Activated T-helper 1 cell treated with Interleukin-2 at 50 U/mL for 16 hours (primary cell): ENCODE results near the gene RNF166.

Experiments used
- DNase-seq: peaks from one replicate; pipeline ENCODE4 v3.0.0-alpha.2; 2020; ENCODE audit warnings: low read depth

The RNF166 gene

DNA sequence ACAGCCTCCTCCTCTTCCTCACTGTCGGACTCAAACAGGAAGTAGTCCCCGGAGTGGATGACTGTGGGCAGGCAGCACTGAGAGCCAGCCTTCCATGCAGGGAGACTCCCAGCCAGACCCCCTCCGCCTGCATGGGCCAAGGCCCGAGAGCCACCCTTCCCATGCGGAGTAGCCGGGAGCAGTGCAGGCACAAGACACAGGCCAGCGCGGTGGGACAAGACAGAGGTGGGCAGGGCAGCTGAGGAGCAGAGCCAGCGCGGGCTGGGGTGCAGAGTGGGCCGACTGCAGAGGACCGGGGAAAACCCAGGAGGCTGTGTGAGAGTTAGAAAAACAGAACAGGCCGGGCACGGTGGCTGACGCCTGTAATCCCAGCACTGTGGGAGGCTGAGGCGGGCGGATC, 17.7 kb upstream of the RNF166 start:
- DNase-seq, result no peak

DNA sequence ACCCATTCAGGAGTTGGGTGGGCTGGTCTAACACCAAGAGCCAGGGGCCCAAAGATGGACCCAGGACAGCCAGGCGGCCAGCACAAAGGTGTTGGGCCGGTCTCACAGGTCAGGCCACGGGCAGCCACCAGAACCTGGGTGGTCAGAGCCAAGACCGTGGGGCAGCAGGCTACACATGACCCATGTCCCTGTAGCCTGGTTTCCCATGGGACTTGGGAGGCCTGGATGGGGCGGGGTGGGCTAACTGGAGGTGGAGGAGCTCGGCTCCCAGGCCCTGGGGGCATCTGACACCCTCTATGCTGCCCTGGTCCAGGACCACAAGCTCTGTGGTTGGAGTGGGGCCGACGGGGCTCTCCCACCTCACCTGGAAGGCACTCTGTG, 17.3 kb upstream of the RNF166 start:
- no peak for DNase-seq

DNA sequence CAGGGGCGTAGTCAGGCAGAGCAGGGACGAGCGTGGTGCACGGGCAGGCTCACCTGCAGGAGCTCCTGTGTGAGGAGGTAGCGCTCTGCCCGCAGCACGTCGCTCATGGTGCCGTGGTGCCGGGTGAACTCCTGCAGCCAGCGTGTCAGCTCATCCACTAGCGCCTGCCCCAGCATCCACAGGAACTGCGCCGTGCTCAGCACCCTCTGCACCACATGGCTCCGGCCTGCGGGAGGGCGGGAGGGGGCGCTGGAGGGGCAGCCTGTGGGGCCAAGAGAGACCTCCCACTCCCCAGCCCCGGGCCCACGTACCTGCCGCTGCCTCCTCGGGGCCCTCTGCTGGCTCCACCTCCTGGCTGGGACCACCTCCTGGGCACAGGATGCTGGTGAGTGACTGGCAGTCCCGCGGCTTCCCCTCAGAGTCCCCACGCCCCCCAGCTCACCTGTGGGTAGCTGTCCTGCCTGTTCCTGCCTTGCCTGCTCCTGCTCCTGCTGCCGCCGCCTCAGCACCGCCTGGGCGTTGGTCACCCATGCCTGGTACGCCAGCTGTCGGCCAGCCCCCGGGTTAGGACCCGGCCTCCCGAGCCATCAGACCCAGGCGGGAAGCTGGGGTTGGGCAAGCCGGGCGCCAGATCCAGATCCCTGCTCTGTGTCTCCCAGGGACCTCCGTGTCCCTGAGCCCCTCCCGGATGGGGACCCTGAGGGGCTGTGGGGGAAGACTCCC, 16.7 kb upstream of the RNF166 start:
- DNase-seq, result no peak

DNA sequence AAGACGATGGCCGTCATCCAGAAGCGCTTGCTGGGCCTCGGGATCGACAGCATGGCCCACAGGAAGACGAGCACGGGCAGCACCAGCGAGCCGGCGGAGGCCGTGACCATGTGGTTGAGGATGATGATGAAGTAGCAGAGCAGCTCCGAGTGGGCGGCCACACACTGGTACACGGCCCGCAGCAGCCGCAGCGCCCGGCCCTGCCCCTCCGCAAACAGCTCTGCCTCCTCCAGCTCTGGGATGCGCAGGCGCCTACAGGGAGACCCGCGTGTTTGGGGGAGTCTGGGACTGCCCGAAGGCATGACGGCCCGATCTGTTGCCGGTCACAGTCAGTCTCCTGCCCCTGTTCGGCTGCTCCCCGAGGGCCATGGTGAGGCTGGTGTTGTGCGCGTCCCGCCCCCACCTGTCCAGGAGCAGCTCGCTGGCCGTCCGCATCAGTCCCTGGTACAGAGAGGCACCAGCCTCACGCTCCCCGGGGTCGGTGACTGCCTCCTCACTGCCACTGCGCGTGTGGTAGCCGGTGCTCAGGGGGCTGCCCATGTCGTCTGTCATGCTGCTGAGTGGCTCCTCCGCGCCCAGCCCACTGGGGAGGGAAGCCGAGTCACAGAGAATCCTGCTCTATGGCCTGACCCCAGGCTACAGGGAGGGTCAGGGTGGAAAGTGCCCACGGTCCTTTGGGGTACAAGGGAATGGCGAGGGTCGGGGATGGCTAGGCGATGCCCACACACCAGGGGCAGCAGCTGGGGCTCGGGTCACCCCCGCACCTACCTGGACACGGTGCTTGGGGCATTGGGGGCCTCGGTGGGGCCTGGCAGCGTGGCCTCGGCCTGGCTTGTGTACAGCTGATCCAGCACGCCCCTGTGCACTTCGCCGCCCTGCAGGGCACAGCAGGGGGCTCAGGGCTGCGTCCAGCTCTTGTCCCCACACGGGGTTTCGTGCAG, 15.9 kb upstream of the RNF166 start:
- DNase-seq, result no peak

DNA sequence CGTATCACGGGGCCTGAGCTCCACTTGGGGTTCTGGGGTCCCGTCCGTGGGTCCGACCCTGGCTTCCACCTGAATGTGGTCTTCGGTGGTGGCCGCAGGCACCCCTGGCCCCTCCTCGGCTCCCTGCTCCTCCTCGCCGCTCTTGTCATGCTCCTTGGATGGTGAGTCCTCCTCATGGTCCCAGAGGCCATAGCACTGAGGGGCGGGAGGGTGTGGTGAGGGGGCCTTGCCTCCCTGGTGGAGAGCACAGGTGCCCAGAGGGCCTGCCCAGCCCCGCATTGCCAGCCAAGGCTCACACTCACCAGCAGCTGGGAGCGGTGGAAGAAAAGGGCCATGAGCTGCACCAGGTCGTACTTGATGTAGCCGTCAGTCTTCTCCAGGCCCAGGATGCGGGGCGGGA, 15.0 kb upstream of the RNF166 start:
- no peak for DNase-seq

DNA sequence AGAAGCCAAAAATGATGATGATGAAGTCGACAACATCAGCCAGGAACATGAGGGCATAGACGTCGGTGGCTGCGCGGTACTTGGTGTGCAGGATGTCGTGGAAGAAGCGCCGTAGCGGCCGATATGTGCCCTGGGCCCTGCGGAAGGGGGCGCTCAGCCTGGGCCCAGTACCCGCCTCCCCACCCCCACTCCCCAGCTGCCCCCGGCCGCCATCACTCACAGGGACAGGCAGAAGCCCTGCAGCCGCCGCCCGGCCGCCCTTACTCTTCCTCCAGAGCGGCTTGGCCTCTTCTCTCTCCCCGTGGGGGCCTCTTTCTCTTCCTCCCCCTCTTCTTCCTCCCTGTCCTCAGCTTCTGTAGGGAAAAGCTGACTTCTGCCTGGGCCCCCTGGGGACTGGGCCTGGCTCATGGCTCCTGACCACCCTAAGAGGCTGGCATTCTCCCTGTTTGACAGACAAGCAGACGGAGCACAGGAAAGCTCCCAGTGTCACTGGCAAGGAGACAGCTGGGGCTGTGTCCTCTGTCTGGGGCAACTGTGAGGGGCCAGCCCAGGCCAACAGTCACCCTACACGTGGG, 14.3 kb upstream of the RNF166 start:
- no peak for DNase-seq

DNA sequence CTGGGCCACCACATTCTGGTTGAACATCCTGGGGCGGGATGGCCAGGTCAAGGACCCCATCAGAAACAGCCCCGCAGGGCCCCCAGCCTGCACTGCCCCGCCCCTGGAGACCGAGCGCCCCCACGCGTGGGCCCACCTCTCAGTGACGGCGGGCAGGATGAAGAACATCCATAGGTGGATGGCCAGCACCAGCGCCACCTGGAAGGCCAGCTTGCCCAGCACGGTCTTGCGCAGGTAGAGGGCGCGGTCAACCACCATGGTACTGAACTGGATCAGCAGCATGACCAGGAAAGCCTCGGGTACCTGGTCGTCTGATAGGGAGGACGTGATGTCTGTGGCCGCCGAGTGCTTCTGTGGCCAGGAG, 13.7 kb upstream of the RNF166 start:
- no peak for DNase-seq

DNA sequence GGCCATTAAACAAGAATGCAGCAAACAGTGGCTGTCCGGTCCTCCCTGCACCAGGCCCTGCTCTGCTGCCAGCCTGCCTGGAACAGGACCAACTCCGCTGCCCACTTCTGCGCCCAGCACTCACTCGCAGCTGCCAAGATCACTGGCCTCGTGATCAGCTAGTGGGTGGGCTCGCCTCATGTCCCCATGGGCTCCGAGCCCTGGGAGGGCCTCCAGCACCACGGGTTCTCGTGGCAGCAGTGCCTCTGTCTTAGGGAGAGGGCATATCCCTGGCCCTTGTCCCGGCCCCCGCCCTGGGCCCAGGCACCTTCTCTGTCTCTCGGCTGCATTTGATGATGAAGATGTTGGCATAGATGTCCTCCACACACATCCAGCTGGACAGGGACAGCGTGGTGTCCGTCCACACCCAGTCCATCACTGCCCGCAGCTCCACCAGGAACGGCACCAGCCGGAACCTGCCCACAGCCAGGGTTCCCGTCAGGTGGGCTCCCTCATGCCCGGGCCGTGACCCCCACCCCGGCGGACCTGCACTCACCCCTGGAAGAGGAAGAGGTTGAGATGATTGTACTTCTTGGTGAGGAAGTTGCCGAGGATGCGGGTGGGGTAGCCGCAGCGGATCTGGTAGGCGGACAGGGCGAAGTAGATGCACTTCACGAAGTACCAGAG, 13.2 kb upstream of the RNF166 start:
- DNase-seq, result no peak

DNA sequence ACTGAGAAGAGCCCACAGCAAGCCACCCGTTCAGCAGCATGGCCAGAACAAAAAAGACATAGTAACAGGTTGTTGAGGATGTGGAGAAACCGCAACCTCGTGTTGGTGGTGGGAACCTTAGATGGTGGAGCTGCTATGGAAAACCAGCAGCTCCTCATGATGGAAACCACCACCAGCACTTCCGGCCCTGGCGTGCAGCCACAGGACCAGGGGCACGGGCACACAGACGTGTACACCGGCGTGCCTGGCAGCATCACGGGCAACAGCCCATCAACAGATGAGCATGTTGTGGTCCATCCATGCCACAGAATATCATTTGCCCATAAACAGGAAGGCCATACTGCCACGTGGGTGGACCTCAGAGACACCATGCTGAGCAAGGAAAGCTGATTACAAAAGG, 12.0 kb upstream of the RNF166 start:
- DNase-seq, result no peak

DNA sequence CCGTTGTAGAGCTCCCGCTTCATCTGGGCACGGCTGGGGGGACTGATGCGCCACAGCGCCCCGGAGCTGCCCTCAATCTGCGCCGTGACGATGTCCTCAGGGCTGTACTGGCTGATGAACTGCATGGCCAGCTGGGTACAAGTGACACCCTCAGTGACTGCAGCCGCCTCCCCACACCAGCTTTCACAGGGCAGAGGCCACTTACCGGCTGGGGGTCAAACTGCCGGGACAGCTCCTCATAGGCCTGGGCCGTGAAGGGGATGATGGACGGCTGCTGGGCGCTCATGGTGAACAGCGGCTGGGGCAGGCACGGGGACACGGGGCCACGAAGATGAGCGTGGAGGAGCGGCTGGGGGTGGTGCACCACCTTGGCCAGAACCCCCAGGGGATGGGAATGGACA, 10.4 kb upstream of the RNF166 start:
- no peak for DNase-seq

DNA sequence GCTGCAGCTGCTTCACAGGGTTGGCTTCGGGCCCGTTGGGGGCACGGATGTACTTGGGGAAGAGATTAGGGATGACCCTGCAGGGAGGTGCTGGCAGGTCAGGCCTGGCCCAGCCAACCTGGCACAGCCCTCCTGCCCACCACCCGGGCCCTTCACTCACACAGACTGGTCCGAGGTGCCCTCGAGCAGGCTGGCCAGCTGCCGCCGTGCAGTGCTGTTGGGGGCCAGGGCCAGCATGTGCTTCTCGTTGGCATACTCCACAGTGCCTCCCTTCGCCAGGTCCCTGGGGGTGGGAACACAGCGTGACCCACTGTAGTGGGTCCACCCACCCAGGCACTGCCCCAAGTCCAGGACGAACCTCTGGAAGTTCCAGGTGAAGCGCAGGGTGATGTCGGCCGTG, 10.0 kb upstream of the RNF166 start:
- no peak for DNase-seq

DNA sequence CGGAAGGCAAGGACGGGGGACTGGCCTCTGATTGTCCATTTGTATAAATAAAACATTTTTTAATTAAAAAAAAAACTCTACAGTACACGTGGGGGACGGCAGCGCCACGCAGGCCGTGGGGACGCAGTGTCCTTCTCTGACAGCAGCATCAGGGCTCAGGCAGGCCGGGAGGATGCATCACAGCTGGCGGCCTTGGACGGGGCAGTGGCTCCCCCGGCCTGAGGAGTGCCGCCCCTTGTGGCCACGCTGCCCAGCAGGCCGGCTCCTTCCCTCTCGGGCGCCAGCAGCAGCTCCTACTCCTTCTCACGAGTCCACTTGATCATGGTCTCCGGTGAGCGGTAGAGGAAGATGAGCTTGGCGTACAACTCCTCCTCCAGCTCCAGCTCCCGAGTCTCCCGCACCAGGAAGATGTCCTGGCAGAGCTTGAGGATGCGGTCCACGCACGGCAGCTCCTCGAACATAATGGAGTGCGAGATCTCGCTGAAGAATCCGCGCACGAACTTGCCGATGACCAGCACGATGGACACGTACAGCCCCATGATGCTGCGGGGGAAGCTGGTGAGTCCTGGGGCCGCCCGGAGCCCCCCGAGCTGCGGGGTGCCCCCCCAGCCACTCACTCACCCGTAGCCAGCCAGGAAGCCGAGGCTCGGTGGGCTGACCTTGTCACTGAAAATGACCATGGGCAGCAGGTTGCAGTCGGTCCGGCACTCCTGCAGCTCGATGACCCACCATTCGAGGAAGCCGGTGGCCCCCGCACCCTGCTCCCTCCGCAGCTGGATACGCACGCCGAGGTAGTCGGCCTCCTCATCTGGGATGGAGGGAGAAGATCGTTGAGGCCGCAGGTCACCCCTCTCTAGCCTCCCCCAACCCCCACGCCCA, 9.3 kb upstream of the RNF166 start:
- DNase-seq, result no peak

DNA sequence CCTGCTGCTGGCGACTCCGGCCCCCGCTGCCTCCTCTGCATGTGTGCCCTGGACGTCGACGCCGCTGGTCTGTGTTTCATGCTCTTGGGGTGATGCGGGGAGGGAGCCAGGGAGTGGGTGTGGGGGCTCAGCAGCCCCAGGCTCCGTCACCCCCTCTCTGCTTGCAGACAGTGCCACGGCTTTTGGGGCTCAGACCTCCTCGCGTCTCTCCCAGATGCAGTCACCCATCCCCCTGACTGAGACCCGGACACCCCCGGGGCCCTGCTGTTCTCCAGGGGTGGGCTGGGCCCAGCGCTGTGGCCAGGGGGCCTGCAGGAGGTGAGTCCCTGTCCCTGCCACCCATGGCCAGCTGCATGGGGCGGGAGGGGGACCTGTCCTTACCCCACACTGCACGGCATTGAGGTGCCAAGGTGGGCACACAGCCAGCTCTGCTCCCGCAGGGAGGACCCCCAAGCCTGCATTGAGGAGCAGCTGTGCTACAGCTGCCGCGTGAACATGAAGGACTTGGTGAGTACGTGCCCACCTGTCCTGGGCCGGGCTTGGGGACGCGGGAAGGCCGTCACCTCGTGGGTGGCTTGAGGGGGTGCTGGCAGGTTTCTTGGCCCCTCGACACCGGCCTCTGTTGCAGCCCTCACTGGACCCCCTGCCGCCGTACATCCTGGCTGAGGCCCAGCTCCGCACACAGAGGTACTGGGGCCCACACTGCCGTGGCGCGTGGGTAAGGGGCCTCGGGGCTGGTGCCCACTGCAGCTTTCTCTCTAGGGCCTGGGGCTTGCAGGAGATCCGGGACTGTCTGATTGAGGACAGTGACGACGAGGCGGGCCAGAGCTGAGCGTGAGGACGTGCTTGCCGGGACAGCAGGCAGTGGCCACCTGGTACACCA, 8.5 kb upstream of the RNF166 start:
- DNase-seq, result no peak

DNA sequence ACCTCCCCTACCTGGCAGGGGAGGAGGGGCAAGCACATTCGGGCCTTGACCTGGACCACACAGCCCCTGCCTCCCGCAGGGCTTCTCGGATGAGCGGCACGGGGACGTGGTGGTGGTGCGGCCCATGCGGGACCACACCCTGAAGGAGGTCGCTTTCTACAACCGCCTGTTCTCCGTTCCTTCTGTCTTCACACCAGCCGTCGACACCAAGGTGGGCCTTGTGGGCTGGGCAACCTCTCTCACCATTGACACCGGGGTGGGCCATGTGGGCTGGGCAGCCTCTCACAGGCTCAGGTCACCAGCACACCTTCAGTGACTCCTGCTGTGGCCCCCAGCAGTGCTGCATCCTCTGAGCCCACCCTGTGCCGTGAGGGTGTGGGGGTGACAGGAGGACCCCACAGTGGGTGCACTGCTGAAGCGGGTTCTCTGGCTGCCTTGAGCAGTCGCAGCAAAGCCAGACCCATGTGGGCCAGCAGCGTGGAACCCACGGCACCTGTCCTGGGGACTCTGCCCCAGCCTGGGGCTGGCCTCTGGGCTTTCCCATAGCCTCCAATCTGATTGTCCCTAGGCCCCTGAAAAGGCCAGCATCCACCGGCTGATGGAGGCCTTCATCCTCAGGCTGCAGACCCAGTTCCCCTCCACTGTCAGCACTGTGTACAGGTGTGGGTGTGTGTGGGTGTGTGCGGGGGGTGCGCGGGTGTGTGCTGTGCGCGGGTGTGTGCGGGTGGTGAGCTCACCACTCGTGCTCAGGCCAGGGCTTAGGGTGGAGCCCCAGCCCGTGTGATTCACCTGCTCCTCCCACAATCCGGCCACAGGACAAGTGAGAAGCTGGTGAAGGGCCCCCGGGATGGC, 7.6 kb upstream of the RNF166 start:
- no peak for DNase-seq

DNA sequence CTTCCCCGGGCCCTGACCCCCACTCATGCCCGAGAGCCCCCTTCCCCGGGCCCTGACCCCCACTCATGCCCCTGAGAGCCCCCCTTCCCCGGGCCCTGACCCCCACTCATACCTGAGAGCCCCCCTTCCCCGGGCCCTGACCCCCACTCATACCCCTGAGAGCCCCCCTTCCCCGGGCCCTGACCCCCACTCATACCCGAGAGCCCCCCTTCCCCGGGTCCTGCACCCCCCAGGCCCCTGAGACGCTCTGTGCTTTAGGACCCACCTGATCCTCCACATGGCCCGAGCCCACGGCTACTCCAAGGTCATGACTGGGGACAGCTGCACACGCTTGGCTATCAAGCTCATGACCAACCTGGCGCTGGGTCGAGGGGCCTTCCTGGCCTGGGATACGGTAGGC, 6.8 kb upstream of the RNF166 start:
- DNase-seq, result no peak

DNA sequence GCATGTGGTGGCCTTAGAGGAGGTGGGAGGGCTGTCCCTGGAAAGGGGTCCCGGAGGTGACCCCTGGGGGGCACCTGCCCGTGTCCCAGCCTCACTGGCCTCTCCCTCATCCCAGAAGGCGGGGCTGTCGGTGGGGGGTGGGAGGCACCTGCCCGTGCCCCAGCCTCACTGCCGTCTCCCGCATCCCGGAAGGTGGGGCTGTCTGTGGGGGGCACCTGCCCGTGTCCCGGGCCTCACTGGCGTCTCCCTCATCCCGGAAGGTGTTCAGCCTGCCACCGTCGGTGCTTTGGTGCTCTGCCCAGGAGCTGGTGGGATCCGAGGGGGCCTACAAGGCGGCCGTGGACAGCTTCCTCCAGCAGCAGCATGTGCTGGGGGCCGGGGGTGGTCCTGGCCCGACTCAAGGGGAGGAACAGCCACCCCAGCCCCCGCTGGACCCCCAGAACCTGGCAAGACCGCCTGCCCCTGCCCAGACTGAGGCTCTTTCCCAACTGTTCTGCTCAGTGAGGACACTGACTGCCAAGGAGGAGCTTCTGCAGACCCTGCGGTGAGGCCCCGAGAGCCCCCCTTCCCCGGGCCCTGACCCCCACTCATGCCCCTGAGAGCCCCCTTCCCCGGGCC, 6.3 kb upstream of the RNF166 start:
- DNase-seq, result no peak

DNA sequence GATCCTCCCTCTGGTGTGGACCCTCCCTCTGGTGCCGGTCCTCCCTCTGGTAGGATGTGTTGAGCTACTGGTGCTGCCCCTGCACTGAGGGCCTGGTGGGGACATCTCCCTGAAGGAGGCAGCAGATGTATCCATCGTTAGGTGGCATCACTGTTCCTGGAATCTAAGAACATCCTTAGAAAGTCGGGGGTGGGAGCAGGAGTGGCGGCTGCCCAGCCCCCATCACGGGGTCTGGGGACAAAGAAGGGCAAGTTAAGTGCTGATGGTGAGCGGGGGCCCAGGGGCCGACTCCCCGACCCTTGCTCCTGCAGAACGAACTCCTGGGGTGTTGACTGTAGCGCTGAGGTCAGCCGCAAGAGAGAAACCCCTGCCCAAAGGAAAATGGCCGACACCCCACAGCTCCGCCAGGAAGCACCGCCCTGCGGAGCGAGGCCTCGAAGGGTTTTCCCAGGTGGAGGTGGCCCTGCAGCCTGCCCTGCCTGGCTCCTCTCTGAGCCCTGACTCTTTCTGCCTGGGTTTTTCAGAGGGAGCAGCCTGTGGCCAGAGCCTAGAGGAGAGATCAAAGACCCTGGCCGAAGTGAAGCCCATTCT, 5.6 kb upstream of the RNF166 start:
- DNase-seq, result no peak

DNA sequence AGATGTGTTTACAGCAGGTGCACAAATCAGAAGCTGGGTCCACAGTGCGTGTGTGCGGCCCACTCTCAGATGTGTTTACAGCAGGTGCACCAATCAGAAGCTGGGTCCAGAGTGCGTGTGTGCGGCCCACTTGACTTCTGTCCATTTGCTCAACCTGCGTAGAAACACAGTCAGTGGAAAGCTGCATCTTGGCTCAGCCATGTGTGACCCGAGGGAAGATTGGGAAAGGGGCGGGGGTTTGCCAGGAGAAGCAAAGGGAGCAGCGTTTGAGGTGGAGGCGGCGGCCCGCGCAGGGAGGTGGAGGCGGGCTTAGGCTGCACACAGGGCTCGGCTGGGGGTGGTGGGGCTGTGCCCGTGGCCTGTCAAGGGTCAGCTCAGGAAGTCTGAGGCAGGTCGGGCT, 4.3 kb upstream of the RNF166 start:
- no peak for DNase-seq
